HG03095 (cell line): ENCODE measurements around the gene NYAP1.
"Not testable (repeated sequence)": the region's sequence is repeated elsewhere in the genome, so short reads cannot be mapped to it uniquely, and the experiment has no call there.

ENCODE experiments used
- ATAC-seq: cut with Tn5 transposase; IDR thresholded peaks from one replicate; pipeline ENCODE4 v1.9.1; 2021; ENCODE audit warnings: moderate library complexity; ENCODE audit not compliant: unreplicated experiment

The NYAP1 gene

DNA sequence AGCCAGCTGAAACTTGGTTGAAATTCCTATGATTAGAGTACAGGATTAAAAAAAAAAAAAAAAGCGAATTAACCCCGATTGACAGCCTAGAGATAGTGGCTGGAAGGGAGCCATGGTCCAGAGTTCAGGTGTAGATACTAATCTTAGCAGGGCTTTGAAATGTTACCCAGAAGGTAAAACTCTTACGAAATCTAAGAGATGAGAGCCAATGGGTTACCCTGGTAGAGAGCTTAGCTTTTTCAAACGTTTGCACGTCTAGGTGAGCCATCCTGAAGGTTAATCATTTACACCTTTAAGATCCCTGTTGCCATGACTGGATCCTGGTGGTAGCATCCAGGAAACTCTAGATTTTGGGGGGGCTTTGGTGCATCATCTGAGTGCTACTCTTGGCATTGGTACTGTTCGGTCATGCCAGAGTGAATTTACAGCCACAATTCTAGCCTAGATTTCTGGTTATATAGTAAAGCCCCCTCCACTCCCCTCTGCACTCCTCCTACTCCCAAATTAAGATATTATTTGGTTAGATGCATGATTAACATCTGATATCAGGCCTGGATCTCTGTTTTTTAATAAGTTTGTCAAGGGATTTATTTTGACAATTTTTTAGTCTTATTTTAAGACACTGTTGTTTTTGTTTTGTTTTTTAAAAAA, 56.5 kb downstream of the NYAP1 start:
- ATAC-seq = no peak

DNA sequence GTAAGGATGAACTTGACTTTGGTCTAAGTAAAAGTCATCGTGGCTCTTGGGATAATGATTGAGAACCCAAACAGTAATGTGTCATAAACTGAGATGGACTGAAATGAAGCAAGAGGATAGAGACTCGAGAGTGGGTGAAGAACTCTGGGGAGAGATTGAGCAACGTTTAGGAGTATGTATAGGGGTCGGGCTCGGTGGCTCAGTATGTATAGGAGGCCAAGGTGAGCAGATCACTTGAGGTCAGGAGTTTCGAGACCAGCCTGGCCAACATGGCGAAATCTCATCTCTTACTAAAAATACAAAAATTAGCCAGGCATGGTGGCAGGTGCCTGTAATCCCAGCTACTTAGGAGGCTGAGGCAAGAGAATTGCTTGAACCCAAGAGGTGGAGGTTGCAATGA, 57.6 kb downstream of the NYAP1 start:
- ATAC-seq = not testable (repeated sequence)

DNA sequence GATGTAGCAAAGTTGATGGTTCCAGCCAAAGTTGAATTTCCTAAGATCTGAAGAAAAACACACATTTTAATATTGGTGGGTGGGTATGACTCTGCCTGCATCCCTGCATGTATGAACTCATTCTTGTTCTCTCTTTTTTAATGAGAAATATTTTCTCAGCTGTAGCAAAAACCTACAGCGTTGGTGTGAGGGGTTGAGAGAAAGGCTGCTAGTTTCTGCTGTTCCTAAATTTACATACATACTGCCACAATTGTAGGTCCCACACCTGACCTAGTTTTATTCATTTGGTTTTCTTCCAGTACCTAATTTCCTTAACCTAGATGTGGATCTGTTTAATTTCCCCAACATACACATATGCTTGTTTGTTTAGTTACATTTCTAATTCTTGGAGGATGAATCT, 59.9 kb downstream of the NYAP1 start:
- ATAC-seq = no peak

DNA sequence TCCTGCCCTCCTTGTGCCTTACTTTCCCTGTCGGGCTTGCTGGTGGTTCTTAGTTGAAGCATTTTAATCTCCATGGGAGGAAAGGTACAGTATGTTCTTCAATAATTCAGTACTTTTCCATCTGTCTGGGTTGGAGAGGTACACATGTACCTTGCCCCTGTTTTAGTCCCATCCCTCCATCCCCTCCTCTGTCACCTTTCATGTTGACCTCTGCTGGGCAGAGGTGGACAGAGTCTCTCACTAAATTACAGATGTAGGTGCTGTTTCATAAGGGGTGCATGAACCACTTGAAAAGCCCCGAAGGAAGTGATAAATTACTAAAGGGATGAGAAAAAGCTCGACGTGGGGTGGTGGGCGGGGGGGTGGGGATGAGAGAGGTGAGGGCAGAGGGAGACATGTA, 60.7 kb downstream of the NYAP1 start:
- no peak for ATAC-seq
